ENCODE results near the gene FARP1.

FARP1 gene

GRCh38 chr13:98110749-98111148 is 32.1 kb upstream of the FARP1 start:
- ATAC-seq (ENCODE audit: low read depth) = no peak
- no peaks in the 10 kb centered on the region for H3K36me3 ChIP-seq (ENCODE audit: low read depth)
- no peak overlapping the region for H3K4me3 ChIP-seq (ENCODE audit: severe bottlenecking)
- DNase-seq (ENCODE audit: low spot score) = no peak
- H3K9me3 ChIP-seq (ENCODE audit: severe bottlenecking) = no peaks in the 10 kb centered on the region
- H3K27me3 ChIP-seq (ENCODE audit: insufficient read depth, poor library complexity, severe bottlenecking) = no peaks in the 10 kb centered on the region
- TF ChIP-seq, protein P1, sequence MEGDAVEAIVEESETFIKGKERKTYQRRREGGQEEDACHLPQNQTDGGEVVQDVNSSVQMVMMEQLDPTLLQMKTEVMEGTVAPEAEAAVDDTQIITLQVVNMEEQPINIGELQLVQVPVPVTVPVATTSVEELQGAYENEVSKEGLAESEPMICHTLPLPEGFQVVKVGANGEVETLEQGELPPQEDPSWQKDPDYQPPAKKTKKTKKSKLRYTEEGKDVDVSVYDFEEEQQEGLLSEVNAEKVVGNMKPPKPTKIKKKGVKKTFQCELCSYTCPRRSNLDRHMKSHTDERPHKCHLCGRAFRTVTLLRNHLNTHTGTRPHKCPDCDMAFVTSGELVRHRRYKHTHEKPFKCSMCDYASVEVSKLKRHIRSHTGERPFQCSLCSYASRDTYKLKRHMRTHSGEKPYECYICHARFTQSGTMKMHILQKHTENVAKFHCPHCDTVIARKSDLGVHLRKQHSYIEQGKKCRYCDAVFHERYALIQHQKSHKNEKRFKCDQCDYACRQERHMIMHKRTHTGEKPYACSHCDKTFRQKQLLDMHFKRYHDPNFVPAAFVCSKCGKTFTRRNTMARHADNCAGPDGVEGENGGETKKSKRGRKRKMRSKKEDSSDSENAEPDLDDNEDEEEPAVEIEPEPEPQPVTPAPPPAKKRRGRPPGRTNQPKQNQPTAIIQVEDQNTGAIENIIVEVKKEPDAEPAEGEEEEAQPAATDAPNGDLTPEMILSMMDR (IDR thresholded peaks at IDR 0.05; ENCODE audit: poor library complexity, severe bottlenecking) = no peak
- H3K4me1 ChIP-seq (ENCODE audit: insufficient read depth, poor library complexity, severe bottlenecking) = no peaks in the 10 kb centered on the region
- no peak overlapping the region for H3K27ac ChIP-seq (ENCODE audit: poor library complexity, severe bottlenecking)

GRCh38 chr13:98111168-98112098 is 31.5 kb upstream of the FARP1 start:
- no peak for ATAC-seq (ENCODE audit: low read depth)
- DNase-seq (ENCODE audit: low spot score) = no peak
- Histone ChIP-seq H3K36me3 (ENCODE audit: low read depth) (no peaks in the 10 kb centered on the region), H3K27me3 (ENCODE audit: insufficient read depth, poor library complexity, severe bottlenecking) (no peaks in the 10 kb centered on the region), H3K9me3 (ENCODE audit: severe bottlenecking) (no peaks in the 10 kb centered on the region), H3K4me1 (ENCODE audit: insufficient read depth, poor library complexity, severe bottlenecking) (no peaks in the 10 kb centered on the region), H3K27ac (ENCODE audit: poor library complexity, severe bottlenecking) (no peak overlapping the region), H3K4me3 (ENCODE audit: severe bottlenecking) (no peak overlapping the region)
- TF ChIP-seq, protein P1 (IDR thresholded peaks at IDR 0.05; ENCODE audit: poor library complexity, severe bottlenecking) = no peak

GRCh38 chr13:98112456-98112855 is 30.4 kb upstream of the FARP1 start:
- Histone ChIP-seq H3K4me3 (ENCODE audit: severe bottlenecking) (no peak overlapping the region), H3K27ac (ENCODE audit: poor library complexity, severe bottlenecking) (no peak overlapping the region), H3K4me1 (ENCODE audit: insufficient read depth, poor library complexity, severe bottlenecking) (no peaks in the 10 kb centered on the region), H3K27me3 (ENCODE audit: insufficient read depth, poor library complexity, severe bottlenecking) (no peaks in the 10 kb centered on the region), H3K9me3 (ENCODE audit: severe bottlenecking) (no peaks in the 10 kb centered on the region), H3K36me3 (ENCODE audit: low read depth) (no peaks in the 10 kb centered on the region)
- ATAC-seq (ENCODE audit: low read depth) (no peak), DNase-seq (ENCODE audit: low spot score) (no peak)
- TF ChIP-seq, protein P1 (IDR thresholded peaks at IDR 0.05; ENCODE audit: poor library complexity, severe bottlenecking) = no peak

- DNase-seq (ENCODE audit: low spot score) = no peak
- Histone ChIP-seq H3K4me3 (ENCODE audit: severe bottlenecking) (no peak overlapping the region), H3K9me3 (ENCODE audit: severe bottlenecking) (no peaks in the 10 kb centered on the region), H3K4me1 (ENCODE audit: insufficient read depth, poor library complexity, severe bottlenecking) (no peaks in the 10 kb centered on the region), H3K27me3 (ENCODE audit: insufficient read depth, poor library complexity, severe bottlenecking) (no peaks in the 10 kb centered on the region), H3K27ac (ENCODE audit: poor library complexity, severe bottlenecking) (no peak overlapping the region), H3K36me3 (ENCODE audit: low read depth) (no peaks in the 10 kb centered on the region)
- no peak for ATAC-seq (ENCODE audit: low read depth)
- TF ChIP-seq, protein P1 (IDR thresholded peaks at IDR 0.05; ENCODE audit: poor library complexity, severe bottlenecking) = no peak
Observed at GRCh38 chr13:98118865-98119264, 24.0 kb upstream of the FARP1 start.

GRCh38 chr13:98123176-98123575 is 19.7 kb upstream of the FARP1 start:
- Histone ChIP-seq H3K36me3 (ENCODE audit: low read depth) (no peaks in the 10 kb centered on the region), H3K4me1 (ENCODE audit: insufficient read depth, poor library complexity, severe bottlenecking) (no peaks in the 10 kb centered on the region), H3K4me3 (ENCODE audit: severe bottlenecking) (no peak overlapping the region), H3K9me3 (ENCODE audit: severe bottlenecking) (no peaks in the 10 kb centered on the region), H3K27me3 (ENCODE audit: insufficient read depth, poor library complexity, severe bottlenecking) (no peaks in the 10 kb centered on the region), H3K27ac (ENCODE audit: poor library complexity, severe bottlenecking) (no peak overlapping the region)
- DNase-seq (ENCODE audit: low spot score) = no peak
- TF ChIP-seq, protein P1 (IDR thresholded peaks at IDR 0.05; ENCODE audit: poor library complexity, severe bottlenecking) = no peak
- ATAC-seq (ENCODE audit: low read depth) = no peak

Measured in RWPE2 (cell line).